Fibroblast of gingiva (primary cell): Measurements from ENCODE around the gene VPS16.
A peak's percentile ranks its signal among the peaks of the same experiment; 100 is the strongest.
"Not testable (repeated sequence)": the region's sequence is repeated elsewhere in the genome, so short reads cannot be mapped to it uniquely, and the experiment has no call there.

Experiments
- DNase-seq: peaks from one replicate; pipeline ENCODE4 v3.0.0-alpha.2; 2011; ENCODE audit warnings: low read depth

VPS16 gene

GRCh38 chr20:2871661-2872458 is 31.3 kb downstream of the VPS16 start:
- DNase-seq: no peak

GRCh38 chr20:2872459-2873009 is 32.0 kb downstream of the VPS16 start:
- DNase-seq: peak; percentile 45

GRCh38 chr20:2873010-2873746 is 32.6 kb downstream of the VPS16 start, which contains the start of gene PTPRA:
Gene PTPRA (plus strand): TSS chr20:2873481. CDS start chr20:2964278, 90,797 bp downstream.
- DNase-seq: peak; percentile 89

DNA sequence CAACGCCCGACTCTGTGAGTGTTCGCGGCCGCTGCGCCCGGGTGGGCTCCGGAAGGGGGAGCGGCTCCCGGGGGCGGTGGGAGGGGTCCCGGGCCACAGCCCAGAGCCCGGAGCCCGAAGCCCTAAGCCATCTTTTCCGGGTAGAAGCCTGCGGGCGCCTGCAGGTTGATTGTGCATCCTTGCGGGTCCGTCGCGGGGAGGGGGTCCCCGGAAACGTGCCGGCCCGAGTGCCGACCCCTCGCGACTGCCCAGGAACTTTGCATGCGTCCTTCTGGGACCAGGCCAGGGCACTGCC is 33.1 kb downstream of the VPS16 start:
- peak; percentile 24 for DNase-seq

DNA sequence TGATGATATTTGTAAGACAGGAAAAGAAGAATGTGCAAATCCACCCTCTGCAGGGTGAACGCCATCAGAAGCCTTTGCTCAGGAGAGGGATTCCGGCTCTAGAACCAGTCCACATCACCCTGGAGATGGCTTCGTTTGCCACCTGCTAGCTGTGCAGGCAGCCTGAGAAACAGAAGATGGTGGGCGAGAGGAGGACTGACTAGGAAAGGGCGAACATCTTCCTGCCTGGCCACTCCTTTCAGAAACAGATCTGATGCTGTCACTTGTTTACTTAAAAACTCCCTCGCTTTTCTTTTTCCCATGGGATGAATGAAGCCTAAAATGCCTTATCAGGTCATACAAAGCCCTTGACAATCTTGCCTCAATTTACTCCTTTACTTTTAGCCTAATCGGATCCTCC is 33.9 kb downstream of the VPS16 start:
- no peak for DNase-seq

- no peak for DNase-seq
Observed at GRCh38 chr20:2875690-2876203, 35.2 kb downstream of the VPS16 start.

GRCh38 chr20:2878515-2878914 is 38.0 kb downstream of the VPS16 start:
- DNase-seq: no peak

- DNase-seq: peak; percentile 73
Observed at GRCh38 chr20:2879146-2879545, 38.6 kb downstream of the VPS16 start.

- no peak for DNase-seq
Observed at GRCh38 chr20:2880650-2881049, 40.1 kb downstream of the VPS16 start.

DNA sequence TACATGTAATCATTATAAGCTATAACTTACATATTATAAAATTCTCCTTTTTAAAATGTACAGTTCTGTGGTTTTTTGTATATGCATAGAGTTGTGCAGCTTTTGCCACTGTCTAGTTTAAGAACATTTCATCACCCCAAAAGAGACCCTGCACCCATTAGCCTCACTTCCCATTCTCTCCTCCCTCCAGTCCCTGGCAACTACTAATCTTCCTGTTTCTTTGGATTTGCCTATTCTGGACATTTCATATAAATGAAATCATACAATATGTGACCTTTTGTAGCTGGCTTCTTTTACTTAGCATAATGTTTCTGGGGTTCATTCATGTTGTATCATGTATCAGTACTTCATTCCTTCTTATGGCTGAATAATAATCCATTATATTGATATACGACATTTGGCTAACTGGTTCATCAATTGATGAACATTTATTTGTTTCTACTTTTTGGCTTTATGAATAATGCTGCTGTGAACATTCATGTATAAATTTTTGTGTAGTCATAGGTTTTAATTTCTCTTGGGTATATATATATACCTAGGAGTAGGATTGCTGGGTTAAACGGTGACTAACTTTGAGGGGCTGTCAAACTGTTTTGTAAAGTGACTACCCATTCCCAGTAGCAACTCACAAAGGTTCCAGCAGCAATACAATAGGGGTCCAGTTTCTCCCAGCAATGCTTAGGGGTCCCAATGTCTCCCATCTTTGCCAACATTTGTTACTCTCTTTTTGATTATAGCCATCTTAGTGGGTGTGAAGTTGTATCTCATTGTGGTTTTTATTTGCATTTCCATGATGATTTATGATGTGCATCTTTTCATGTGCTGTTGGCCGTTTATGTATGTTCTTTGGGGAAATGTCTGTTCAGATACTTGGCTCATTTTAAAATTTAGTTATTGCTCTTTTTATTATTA is 43.4 kb downstream of the VPS16 start:
- no peak for DNase-seq

DNA sequence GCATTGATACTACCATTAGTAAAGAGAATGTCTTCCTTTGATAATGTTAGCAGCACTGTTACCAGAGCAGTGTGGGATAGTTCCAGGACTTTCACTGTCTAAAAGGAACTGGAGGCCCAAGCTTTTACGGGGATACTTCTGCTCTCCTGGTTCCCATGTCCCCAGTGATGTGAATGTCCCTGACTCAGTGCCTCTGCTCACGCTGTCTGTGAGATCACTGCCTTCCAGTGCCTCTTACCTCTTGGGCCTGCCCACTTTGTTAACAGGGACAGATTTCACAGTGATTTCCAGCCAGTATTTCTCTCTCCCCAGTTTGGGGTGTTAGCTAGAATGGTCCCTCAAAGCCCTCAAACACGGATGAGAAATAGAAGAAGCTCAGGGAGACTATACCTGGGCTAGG is 47.2 kb downstream of the VPS16 start:
- DNase-seq: no peak

GRCh38 chr20:2888224-2888955 is 47.8 kb downstream of the VPS16 start:
- no peak for DNase-seq

GRCh38 chr20:2889209-2889608 is 48.7 kb downstream of the VPS16 start:
- DNase-seq: no peak

DNA sequence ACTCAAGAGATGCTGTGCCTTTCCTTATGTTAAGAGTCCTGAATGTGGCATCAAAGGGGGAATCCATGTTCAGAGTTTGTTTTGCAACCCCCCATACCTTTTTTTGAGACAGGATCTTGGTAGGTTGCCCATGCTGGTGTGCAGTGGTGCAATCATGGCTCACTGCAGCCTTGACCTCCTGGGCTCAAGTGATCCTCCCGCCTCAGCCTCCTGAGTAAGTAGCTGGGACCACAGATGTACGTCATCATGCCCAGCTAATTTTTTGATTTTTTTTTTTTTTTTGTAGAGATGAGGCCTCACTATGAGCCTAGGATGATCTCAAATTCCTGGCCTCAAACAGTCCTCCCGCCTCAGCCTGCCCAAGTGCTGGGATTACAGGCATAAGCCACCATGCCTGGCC is 49.3 kb downstream of the VPS16 start:
- no peak for DNase-seq

DNA sequence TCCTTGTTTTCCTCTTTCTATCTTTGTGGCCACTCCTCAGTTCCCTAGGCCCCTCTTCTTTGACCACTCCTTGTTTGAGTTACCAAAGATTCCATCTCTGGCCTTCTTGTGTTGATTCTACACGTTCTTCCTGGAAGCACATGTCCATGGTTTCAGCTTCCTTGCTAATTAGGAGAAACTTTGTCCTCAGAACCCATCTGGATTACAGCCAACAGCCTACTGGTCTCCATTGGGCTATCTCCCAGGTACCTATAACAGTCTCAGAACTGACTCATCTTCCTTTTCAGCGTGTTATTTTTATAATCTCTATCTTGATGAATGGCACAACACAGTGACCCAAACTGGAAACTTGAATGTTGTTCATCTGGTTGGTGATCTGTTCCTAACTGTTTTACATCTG is 50.2 kb downstream of the VPS16 start:
- no peak for DNase-seq

DNA sequence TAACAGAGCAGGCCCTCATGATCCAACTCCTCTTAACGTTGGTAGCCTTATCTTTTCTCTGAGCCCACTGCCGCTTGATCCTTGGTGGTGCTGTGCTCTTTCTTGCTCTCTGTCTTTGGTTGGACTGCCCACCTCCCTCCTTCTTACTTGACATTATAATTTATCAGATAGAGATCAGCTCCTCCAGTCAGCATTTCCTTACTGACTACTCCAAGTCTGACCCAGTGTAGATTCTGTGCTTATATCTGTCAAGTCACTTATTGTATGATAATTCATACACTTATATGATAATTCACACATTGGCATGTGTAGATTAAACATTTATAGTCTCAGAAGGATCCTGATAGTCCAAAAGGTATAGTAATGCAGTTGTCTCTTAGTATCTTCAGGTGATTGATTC is 50.8 kb downstream of the VPS16 start:
- no peak for DNase-seq

GRCh38 chr20:2892376-2892775 is 51.8 kb downstream of the VPS16 start:
- no peak for DNase-seq

GRCh38 chr20:2894221-2894620 is 53.7 kb downstream of the VPS16 start:
- no peak for DNase-seq

GRCh38 chr20:2895154-2895553 is 54.6 kb downstream of the VPS16 start:
- DNase-seq: not testable (repeated sequence)

GRCh38 chr20:2899243-2899642 is 58.7 kb downstream of the VPS16 start:
- no peak for DNase-seq

- DNase-seq: no peak
Observed at GRCh38 chr20:2900845-2901592, 60.5 kb downstream of the VPS16 start.
